IMR-90 (cell line): ENCODE measurements around the gene TMEM114. TPM values are rescaled to one million over a fixed set of nuclear protein-coding genes. Genes with fewer than 3 reads are reported as not detected.

Experiments
- ATAC-seq: fragments of 200-7000 bp; cut with Tn5 transposase; 2 replicates; pipeline ENCODE4 v1.9.1; 2020; ENCODE audit warnings: low read depth, mild to moderate bottlenecking, moderate library complexity
- BruUV-seq: library from RNA; stranded (reverse); fragments of 400-500 nt; replicated peaks from 2 replicates; lab custom pipeline; 2021; lab: Mats Ljungman, UMichigan
- CTCF ChIA-PET: fragments of 300-600 bp; formaldehyde crosslinking; extraction: SDS; loops from one replicate; lab custom pipeline; 2021; ENCODE audit warnings: antibody characterized with exemption; lab: Yijun Ruan, JAX
- POLR2A ChIA-PET: fragments of 300-600 bp; sonication (Branson Sonifier 250); formaldehyde crosslinking; loops from one replicate; lab custom pipeline; 2022; ENCODE audit warnings: antibody characterized with exemption; ENCODE audit not compliant: unreplicated experiment; lab: Charles Lee
- DNase-seq: peaks from one replicate; pipeline ENCODE4 v3.0.0; 2013
- H2AFZ ChIP-seq: replicated peaks from 2 replicates; pipeline ENCODE3; 2013; ENCODE audit warnings: low read length, mild to moderate bottlenecking; ENCODE audit not compliant: poor library complexity
- H2AK5ac ChIP-seq: 2 replicates; pipeline ENCODE4 v1.6.1; 2013; ENCODE audit warnings: low read depth, low read length, inconsistent platforms
- H2AK9ac ChIP-seq: replicated peaks from 2 replicates; pipeline ENCODE3; 2013; ENCODE audit warnings: mild to moderate bottlenecking, low read depth, low read length, moderate library complexity; ENCODE audit not compliant: poor library complexity
- H2BK120ac ChIP-seq: 2 replicates; pipeline ENCODE4 v1.6.1; 2013; ENCODE audit warnings: low read depth, low read length, inconsistent platforms
- H2BK15ac ChIP-seq: 3 replicates; pipeline ENCODE4 v1.6.1; 2013; ENCODE audit warnings: low read depth, low read length, inconsistent platforms
- H2BK20ac ChIP-seq: 2 replicates; pipeline ENCODE4 v1.6.1; 2013; ENCODE audit warnings: low read depth, mild to moderate bottlenecking, inconsistent platforms, low read length, moderate library complexity
- H2BK5ac ChIP-seq: 2 replicates; pipeline ENCODE4 v1.6.1; 2013; ENCODE audit warnings: mild to moderate bottlenecking, low read depth, low read length, inconsistent platforms; ENCODE audit not compliant: poor library complexity, severe bottlenecking
- H3K14ac ChIP-seq: replicated peaks from 2 replicates; pipeline ENCODE4 v1.6.1; 2013; ENCODE audit warnings: low read depth, low read length, inconsistent platforms
- H3K18ac ChIP-seq: 2 replicates; pipeline ENCODE4 v1.6.1; 2013; ENCODE audit warnings: low read depth, low read length, control low read depth
- H3K23ac ChIP-seq: 2 replicates; pipeline ENCODE4 v1.6.1; 2013; ENCODE audit warnings: low read depth, low read length, inconsistent platforms
- H3K27ac ChIP-seq: 2 replicates; pipeline ENCODE4 v1.5.1; 2013; ENCODE audit warnings: mild to moderate bottlenecking, control low read depth, low read length; ENCODE audit not compliant: insufficient read depth
- H3K27me3 ChIP-seq: 2 replicates; pipeline ENCODE4 v1.6.1; 2013; ENCODE audit warnings: low read length; ENCODE audit not compliant: control insufficient read depth, insufficient read depth
- H3K36me3 ChIP-seq: 2 replicates; pipeline ENCODE4 v1.6.1; 2013; ENCODE audit warnings: low read length, mixed read lengths; ENCODE audit not compliant: control insufficient read depth, insufficient read depth
- H3K4ac ChIP-seq: 2 replicates; pipeline ENCODE4 v1.6.1; 2013; ENCODE audit warnings: low read depth, low read length, inconsistent platforms
- H3K4me1 ChIP-seq: 2 replicates; pipeline ENCODE4 v1.6.1; 2013; ENCODE audit warnings: low read length, mixed read lengths; ENCODE audit not compliant: control insufficient read depth, insufficient read depth
- H3K4me2 ChIP-seq: 2 replicates; pipeline ENCODE4 v1.6.1; 2013; ENCODE audit warnings: low read depth, mild to moderate bottlenecking, control low read depth, low read length, moderate library complexity
- H3K4me3 ChIP-seq: 2 replicates; pipeline ENCODE4 v1.5.1; 2013; ENCODE audit warnings: low read depth, mild to moderate bottlenecking, control low read depth, low read length, moderate library complexity; ENCODE audit not compliant: insufficient read depth
- H3K56ac ChIP-seq: 2 replicates; pipeline ENCODE4 v1.6.1; 2013; ENCODE audit warnings: low read length, inconsistent platforms; ENCODE audit not compliant: insufficient read depth; ENCODE audit errors: extremely low read depth
- H3K79me1 ChIP-seq, 2 experiments: 2 replicates each; pipeline ENCODE4 v1.6.1; 2013; ENCODE audit warnings: low read length in 2 of 2, inconsistent platforms in 1 of 2, low read depth in 1 of 2
- H3K9ac ChIP-seq: 2 replicates; pipeline ENCODE4 v1.6.1; 2013; ENCODE audit warnings: low read depth, low read length, control low read depth
- H3K9me1 ChIP-seq: 2 replicates; pipeline ENCODE4 v1.6.1; 2013; ENCODE audit warnings: low read length, inconsistent platforms; ENCODE audit not compliant: insufficient read depth
- H3K9me3 ChIP-seq: 2 replicates; pipeline ENCODE4 v1.6.1; 2013; ENCODE audit warnings: low read length; ENCODE audit not compliant: control insufficient read depth, insufficient read depth
- H4K20me1 ChIP-seq: 2 replicates; pipeline ENCODE4 v1.6.1; 2013; ENCODE audit warnings: low read length, inconsistent platforms; ENCODE audit not compliant: insufficient read depth
- H4K5ac ChIP-seq: 2 replicates; pipeline ENCODE4 v1.6.1; 2013; ENCODE audit warnings: mild to moderate bottlenecking, low read depth, low read length, control low read depth
- H4K8ac ChIP-seq, 2 experiments: 2 replicates each; pipeline ENCODE4 v1.6.1; 2013; ENCODE audit warnings: low read depth in 2 of 2, low read length in 2 of 2, control low read depth in 1 of 2, inconsistent platforms in 1 of 2
- H4K91ac ChIP-seq: 2 replicates; pipeline ENCODE4 v1.6.1; 2013; ENCODE audit warnings: low read depth, low read length, inconsistent platforms; ENCODE audit not compliant: insufficient read depth
- BHLHE40 ChIP-seq: fragments of 150-350 bp; IDR thresholded peaks from 2 replicates; pipeline ENCODE4 v1.6.1; 2016; ENCODE audit warnings: mild to moderate bottlenecking, low read depth, low read length
- CHD1 ChIP-seq: IDR thresholded peaks from 2 replicates; pipeline ENCODE4 v1.6.1; 2012; ENCODE audit warnings: low read depth, low read length, improper control_type of control experiment
- CTCF ChIP-seq: conservative IDR thresholded peaks from 2 replicates; pipeline ENCODE4 v1.5.1; 2012; ENCODE audit warnings: mild to moderate bottlenecking, low read depth, low read length, improper control_type of control experiment
- MAFK ChIP-seq: IDR thresholded peaks from 2 replicates; pipeline ENCODE4 v1.6.1; 2012; ENCODE audit warnings: low read depth, low read length, improper control_type of control experiment
- MAZ ChIP-seq: IDR thresholded peaks from 2 replicates; pipeline ENCODE4 v1.6.1; 2012; ENCODE audit warnings: low read depth, mild to moderate bottlenecking, low read length, improper control_type of control experiment, moderate library complexity, borderline replicate concordance
- NFE2L2 ChIP-seq: fragments of 150-350 bp; IDR thresholded peaks from 2 replicates; pipeline ENCODE4 v1.6.1; 2016; ENCODE audit warnings: low read depth, mild to moderate bottlenecking, low read length
- POLR2A ChIP-seq: IDR thresholded peaks from 2 replicates; pipeline ENCODE4 v1.6.1; 2012; ENCODE audit warnings: mild to moderate bottlenecking, low read depth, low read length
- RAD21 ChIP-seq: IDR thresholded peaks from 2 replicates; pipeline ENCODE4 v1.6.1; 2012; ENCODE audit warnings: low read length, improper control_type of control experiment
- RCOR1 ChIP-seq: IDR thresholded peaks from 2 replicates; pipeline ENCODE4 v1.6.1; 2012; ENCODE audit warnings: mild to moderate bottlenecking, low read length, improper control_type of control experiment; ENCODE audit not compliant: insufficient replicate concordance
- RFX5 ChIP-seq: IDR thresholded peaks from 2 replicates; pipeline ENCODE4 v1.8.0; 2012; ENCODE audit warnings: low read depth, mild to moderate bottlenecking, low read length, moderate library complexity
- SMC3 ChIP-seq: fragments of 150-350 bp; IDR thresholded peaks from 2 replicates; pipeline ENCODE4 v1.6.1; 2016; ENCODE audit warnings: low read depth, mild to moderate bottlenecking, antibody characterized with exemption, low read length, moderate library complexity
- USF2 ChIP-seq: fragments of 150-350 bp; IDR thresholded peaks from 2 replicates; pipeline ENCODE4 v1.6.1; 2017; ENCODE audit warnings: mild to moderate bottlenecking, antibody characterized with exemption, low read length, low read depth
- WGBS, 2 experiments: methylation state at CpG; one replicate each; pipeline versions ENCODE4 v1.1.5 to v1.1.7; 2013; ENCODE audit warnings: missing lambda C conversion rate in 2 of 2; ENCODE audit not compliant: insufficient read length in 1 of 2; ENCODE audit errors: extremely low coverage in 2 of 2; 5-methylcytosine and 5-hydroxymethylcytosine counted together
- dilution Hi-C: fragments of 300-500 bp; cut with HindIII; formaldehyde crosslinking; loops from one replicate; pipeline ENCODE4 v1.14.3; 2018; ENCODE audit warnings: low sequenced_read_pairs; ENCODE audit not compliant: unreplicated experiment
- in situ Hi-C: fragments of 300-500 bp; cut with MboI; formaldehyde crosslinking; loops from 3 replicates; pipeline ENCODE4 v1.14.3; 2019; ENCODE audit warnings: low sequenced_read_pairs, inconsistent platforms, mixed read lengths
- intact Hi-C: fragments of 100-400 bp; cut with micrococcal nuclease; formaldehyde crosslinking; loops from 2 replicates; pipeline ENCODE4 v1.10.0; 2022
- polyA plus RNA-seq, 3 experiments: library from polyadenylated mRNA; depleted of rRNA; stranded (reverse); fragments of >200 nt; gene quantifications; 2 replicates each; pipeline ENCODE4 v1.2.3, GENCODE V29; 2012; ENCODE audit warnings: low replicate concordance in 1 of 3
- total RNA-seq: library from RNA; depleted of rRNA; stranded (reverse); fragments of >200 nt; gene quantifications from 2 replicates; pipeline ENCODE4 v1.2.3, GENCODE V29; 2012

Gene TMEM114
- total and polyA plus RNA-seq, 2 of the 4 experiments (the other 2 are of a cell fraction): not detected

DNA sequence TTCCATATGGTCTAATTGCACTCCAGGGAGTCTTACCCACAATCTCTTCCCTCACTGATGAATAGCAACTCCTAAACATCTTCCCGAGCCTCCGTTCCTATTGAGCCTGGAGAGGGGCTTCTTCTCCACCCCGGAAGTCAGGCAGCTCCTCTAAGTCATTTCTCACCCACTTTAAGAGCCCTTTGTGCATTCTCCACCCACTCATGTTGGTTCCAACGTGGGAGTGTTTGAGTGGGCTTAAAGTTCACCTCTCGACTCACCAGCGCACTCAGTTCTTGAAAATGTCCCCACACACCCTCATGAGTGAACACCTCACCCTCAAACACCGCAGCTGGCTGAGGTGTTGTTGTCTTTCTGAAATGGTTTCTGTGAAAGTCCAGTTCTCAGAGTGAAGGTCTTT, 67.6 kb downstream of the TMEM114 start:
- H3K27me3 ChIP-seq: no peaks in the 10 kb centered on the region
- no peak overlapping the region for H3K14ac ChIP-seq
- no peak for TF ChIP-seq MAFK
- no peak for TF ChIP-seq CHD1
- no peak for TF ChIP-seq RAD21
- no peak for TF ChIP-seq RFX5
- TF ChIP-seq CTCF: no peak
- no peak for TF ChIP-seq RCOR1
- no peak for TF ChIP-seq USF2
- TF ChIP-seq NFE2L2: no peak
- no peak for TF ChIP-seq SMC3
- no peak for TF ChIP-seq BHLHE40
- no peak for TF ChIP-seq MAZ
- no peak for TF ChIP-seq POLR2A
- dilution Hi-C loops: no loop called here
- no peak overlapping the region for H4K8ac ChIP-seq
- H2AK9ac ChIP-seq: no peak overlapping the region
- H2BK20ac ChIP-seq: no peak overlapping the region
- no peaks in the 10 kb centered on the region; the same call in 1 of the 2 replicates for H3K9me3 ChIP-seq
- H2AK5ac ChIP-seq: no peak overlapping the region
- ChIA-PET CTCF (no interaction called here), POLR2A (no interaction called here)
- WGBS, 2 experiments: no CpG with 5 or more reads among the region's 7 CpGs
- H3K79me1 ChIP-seq: no peaks in the 10 kb centered on the region
- H2BK120ac ChIP-seq: no peak overlapping the region
- H3K4me1 ChIP-seq: no peaks in the 10 kb centered on the region
- H3K56ac ChIP-seq: no peak overlapping the region
- H3K4me3 ChIP-seq: no peak overlapping the region
- no peak overlapping the region for H3K27ac ChIP-seq
- H4K20me1 ChIP-seq: no peaks in the 10 kb centered on the region
- no peak overlapping the region for H4K91ac ChIP-seq
- no peak overlapping the region for H3K9ac ChIP-seq
- H2BK5ac ChIP-seq: no peak overlapping the region
- no peak overlapping the region for H2BK15ac ChIP-seq
- ATAC-seq: no peak
- H2AFZ ChIP-seq: no peak overlapping the region
- intact Hi-C loops: no loop called here
- no peak for DNase-seq
- no peaks in the 10 kb centered on the region for H3K9me1 ChIP-seq
- H3K4ac ChIP-seq: no peak overlapping the region
- in situ Hi-C loops: no loop called here
- H3K18ac ChIP-seq: no peak overlapping the region
- no peak overlapping the region for H3K4me2 ChIP-seq
- no peak overlapping the region for H4K5ac ChIP-seq
- no peak overlapping the region for H3K23ac ChIP-seq
- no TSS peak for BruUV-seq
- H3K36me3 ChIP-seq: no peaks in the 10 kb centered on the region
